PC-9 (cell line): ENCODE results near the gene CNTN6.

Source experiments
- EZH2 ChIP-seq: fragments of 200-600 bp; sonication (generic); IDR thresholded peaks from 2 replicates; pipeline ENCODE4 v1.8.0; 2017; ENCODE audit warnings: antibody characterized with exemption, low read depth
- TF ChIP-seq, protein P1 (sequence below): fragments of 200-600 bp; sonication (generic); conservative IDR thresholded peaks from 2 replicates; pipeline ENCODE4 v1.6.1; 2017; ENCODE audit warnings: mixed run types, antibody characterized with exemption, mild to moderate bottlenecking, moderate library complexity

DNA sequence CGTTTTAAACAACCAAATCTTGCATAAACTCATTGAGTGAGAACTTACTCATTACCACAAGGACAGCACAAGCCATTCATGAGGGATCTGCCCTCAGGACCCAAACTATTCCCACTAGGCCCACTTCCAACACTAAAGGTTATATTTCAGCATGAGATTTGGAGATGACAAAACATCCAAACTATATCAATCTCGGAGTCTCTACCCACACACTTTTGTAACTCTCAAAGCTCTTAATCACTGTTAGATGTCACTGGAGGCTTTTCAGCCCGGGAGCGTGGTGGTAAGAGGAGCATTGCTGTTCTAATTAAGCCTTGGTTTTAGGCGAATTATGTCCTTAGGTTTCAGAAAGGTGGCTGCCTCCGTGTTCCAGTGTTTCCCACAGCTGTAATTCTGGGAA lies 86.3 kb downstream of the CNTN6 start:
- TF ChIP-seq, protein P1, sequence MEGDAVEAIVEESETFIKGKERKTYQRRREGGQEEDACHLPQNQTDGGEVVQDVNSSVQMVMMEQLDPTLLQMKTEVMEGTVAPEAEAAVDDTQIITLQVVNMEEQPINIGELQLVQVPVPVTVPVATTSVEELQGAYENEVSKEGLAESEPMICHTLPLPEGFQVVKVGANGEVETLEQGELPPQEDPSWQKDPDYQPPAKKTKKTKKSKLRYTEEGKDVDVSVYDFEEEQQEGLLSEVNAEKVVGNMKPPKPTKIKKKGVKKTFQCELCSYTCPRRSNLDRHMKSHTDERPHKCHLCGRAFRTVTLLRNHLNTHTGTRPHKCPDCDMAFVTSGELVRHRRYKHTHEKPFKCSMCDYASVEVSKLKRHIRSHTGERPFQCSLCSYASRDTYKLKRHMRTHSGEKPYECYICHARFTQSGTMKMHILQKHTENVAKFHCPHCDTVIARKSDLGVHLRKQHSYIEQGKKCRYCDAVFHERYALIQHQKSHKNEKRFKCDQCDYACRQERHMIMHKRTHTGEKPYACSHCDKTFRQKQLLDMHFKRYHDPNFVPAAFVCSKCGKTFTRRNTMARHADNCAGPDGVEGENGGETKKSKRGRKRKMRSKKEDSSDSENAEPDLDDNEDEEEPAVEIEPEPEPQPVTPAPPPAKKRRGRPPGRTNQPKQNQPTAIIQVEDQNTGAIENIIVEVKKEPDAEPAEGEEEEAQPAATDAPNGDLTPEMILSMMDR, result no peak
- no peak for TF ChIP-seq EZH2
